Lower lobe of right lung (tissue), 2 donors: ENCODE measurements around the gene RALGPS1. TPM values are rescaled to one million over a fixed set of nuclear protein-coding genes. Genes with fewer than 3 reads are reported as not detected.

Experiments
- ATAC-seq, 2 donors: fragments of 200-7000 bp; cut with Tn5 transposase; one replicate each; pipeline ENCODE4 v1.9.1; 2020 to 2022; ENCODE audit warnings: mild to moderate bottlenecking in 2 of 2, moderate library complexity in 2 of 2
- DNase-seq: peaks from one replicate; pipeline ENCODE4 v3.0.0-alpha.2; 2020
- H3K27ac ChIP-seq: fragments of 200-600 bp; one replicate; pipeline ENCODE4 v1.8.0; 2022
- H3K27me3 ChIP-seq: fragments of 200-600 bp; one replicate; pipeline ENCODE4 v1.8.0; 2022; ENCODE audit warnings: low read depth
- H3K36me3 ChIP-seq: fragments of 200-600 bp; one replicate; pipeline ENCODE4 v1.8.0; 2022; ENCODE audit warnings: mild to moderate bottlenecking
- H3K4me1 ChIP-seq: fragments of 200-600 bp; one replicate; pipeline ENCODE4 v1.8.0; 2022
- H3K4me3 ChIP-seq: fragments of 200-600 bp; one replicate; pipeline ENCODE4 v1.8.0; 2022; ENCODE audit warnings: mild to moderate bottlenecking
- H3K9me3 ChIP-seq: fragments of 200-600 bp; one replicate; pipeline ENCODE4 v1.8.0; 2022
- CTCF ChIP-seq: fragments of 200-600 bp; IDR thresholded peaks from one replicate; pipeline ENCODE4 v1.8.0; 2022; ENCODE audit warnings: antibody characterized with exemption, mild to moderate bottlenecking
- intact Hi-C: fragments of 100-400 bp; cut with DNase I; formaldehyde crosslinking; loops from one replicate; pipeline ENCODE4 v1.11.0; 2022
- total RNA-seq: library from RNA; stranded (reverse); fragmentation: NEBNext Ultra II Directional; extraction: Animal tissue kit (Norgen Biotek cat#: 25700); gene quantifications from one replicate; pipeline ENCODE4 v1.2.1, GENCODE V29; 2021
- donor health status: DM: no; HTN: yes; CAD: no; lungs with severe emphysema.

Gene RALGPS1
- total RNA-seq, 1 donor from 2014 or later, result 17.6 TPM

GRCh38 chr9:126906091-126906490, 8.5 kb upstream of the RALGPS1 start:
- ATAC-seq, result no peak

GRCh38 chr9:126907058-126907457, 7.5 kb upstream of the RALGPS1 start:
- no peak for ATAC-seq
- intact Hi-C loops, result no loop called here
- DNase-seq, result no peak
- no peak for TF ChIP-seq CTCF
- Histone ChIP-seq H3K4me1 (no peaks in the 10 kb centered on the region), H3K36me3 (no peaks in the 10 kb centered on the region), H3K9me3 (no peaks in the 10 kb centered on the region), H3K4me3 (no peak overlapping the region), H3K27me3 (no peaks in the 10 kb centered on the region), H3K27ac (no peak overlapping the region)

More at GRCh38 chr9:126906091-126906490, 8.5 kb upstream of the RALGPS1 start:
- Histone ChIP-seq H3K4me1 (no peaks in the 10 kb centered on the region), H3K27ac (no peak overlapping the region), H3K4me3 (no peak overlapping the region), H3K9me3 (peaks cover 3% of the 10 kb centered on the region), H3K36me3 (no peaks in the 10 kb centered on the region), H3K27me3 (no peaks in the 10 kb centered on the region)
- no peak for DNase-seq
- TF ChIP-seq CTCF, result no peak
- intact Hi-C loops, result no loop called here

- H3K9me3 ChIP-seq, result no peaks in the 10 kb centered on the region
- no peak for TF ChIP-seq CTCF
- H3K36me3 ChIP-seq, result no peaks in the 10 kb centered on the region
- intact Hi-C loops, result no loop called here
- DNase-seq (peak; percentile 91), ATAC-seq (peak; percentile 86 to 89)
- no peaks in the 10 kb centered on the region for H3K27me3 ChIP-seq
- peak overlapping the region; percentile 55 for H3K4me3 ChIP-seq
- peaks cover 12% of the 10 kb centered on the region for H3K4me1 ChIP-seq
- H3K27ac ChIP-seq, result peak overlapping the region; percentile 56
Observed at GRCh38 chr9:126915281-126915816, 767 bp downstream of the RALGPS1 start.

GRCh38 chr9:126915846-126916543, 1.4 kb downstream of the RALGPS1 start:
- no peak for DNase-seq
- peaks cover 12% of the 10 kb centered on the region for H3K4me1 ChIP-seq
- H3K27me3 ChIP-seq, result no peaks in the 10 kb centered on the region
- no peak for ATAC-seq
- peak overlapping the region; percentile 56 for H3K27ac ChIP-seq
- no peaks in the 10 kb centered on the region for H3K9me3 ChIP-seq
- peak overlapping the region; percentile 55 for H3K4me3 ChIP-seq
- no peaks in the 10 kb centered on the region for H3K36me3 ChIP-seq
- intact Hi-C loops, result no loop called here
- no peak for TF ChIP-seq CTCF

GRCh38 chr9:126916909-126917308, 2.3 kb downstream of the RALGPS1 start:
- ATAC-seq, result no peak
- intact Hi-C loops, result no loop called here

More at GRCh38 chr9:126916909-126917308, 2.3 kb downstream of the RALGPS1 start:
- Histone ChIP-seq H3K9me3 (no peaks in the 10 kb centered on the region), H3K4me1 (peaks cover 12% of the 10 kb centered on the region), H3K4me3 (no peak overlapping the region), H3K27ac (no peak overlapping the region), H3K36me3 (no peaks in the 10 kb centered on the region), H3K27me3 (no peaks in the 10 kb centered on the region)
- no peak for TF ChIP-seq CTCF
- DNase-seq, result no peak
